Stimulated activated CD8-positive, alpha-beta memory T cell treated with anti-CD3 and anti-CD28 coated beads, Interleukin-12 subunit alpha, Interleukin-12 subunit beta, amount 100 ng/mL, for 1 hour (primary cell): ENCODE data around the gene HOXB5.

ENCODE experiments used
- DNase-seq: peaks from one replicate; pipeline ENCODE4 v3.0.0-alpha.2; 2020; ENCODE audit warnings: low read depth

Gene HOXB5

GRCh38 chr17:48571826-48572417 lies 21.7 kb downstream of the HOXB5 start:
- no peak for DNase-seq

DNA sequence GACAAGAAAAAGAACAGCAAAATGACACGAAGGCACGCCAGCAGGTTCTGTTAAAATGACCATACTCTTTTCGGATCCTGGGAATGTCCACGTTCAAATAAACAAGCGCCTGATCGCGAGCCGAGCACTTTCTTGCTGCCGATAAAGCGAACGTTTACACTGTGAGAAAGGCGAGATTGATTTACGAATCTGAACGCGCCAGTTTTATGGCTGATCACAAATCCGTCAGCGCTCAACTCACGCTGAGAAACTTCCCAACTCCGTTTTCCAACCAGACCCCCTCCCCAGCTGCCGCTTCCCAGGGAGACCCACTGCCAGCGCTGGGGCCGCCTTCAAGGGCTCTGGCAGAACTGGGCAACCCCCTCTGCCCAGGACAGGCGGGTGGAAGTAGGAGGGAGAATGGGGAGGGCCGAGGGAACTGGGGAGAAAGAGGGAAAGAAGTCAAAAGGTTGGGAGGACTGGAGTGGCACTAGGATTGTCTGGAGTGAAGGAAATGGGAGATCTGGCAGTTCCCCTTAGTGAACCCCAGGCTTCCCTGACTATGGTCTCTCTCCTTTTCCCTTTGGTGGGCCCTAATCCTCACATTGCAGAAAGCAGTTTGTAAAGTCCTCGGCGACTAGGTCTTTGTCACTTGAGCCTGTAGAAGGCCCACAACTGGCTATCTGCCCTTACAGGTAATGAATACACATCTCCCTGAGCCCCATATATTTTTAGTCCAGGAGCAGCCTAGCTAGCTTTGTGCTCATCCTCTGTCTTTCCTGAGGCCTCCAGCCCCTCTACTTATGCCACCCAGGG lies 22.4 kb downstream of the HOXB5 start:
- DNase-seq: no peak

DNA sequence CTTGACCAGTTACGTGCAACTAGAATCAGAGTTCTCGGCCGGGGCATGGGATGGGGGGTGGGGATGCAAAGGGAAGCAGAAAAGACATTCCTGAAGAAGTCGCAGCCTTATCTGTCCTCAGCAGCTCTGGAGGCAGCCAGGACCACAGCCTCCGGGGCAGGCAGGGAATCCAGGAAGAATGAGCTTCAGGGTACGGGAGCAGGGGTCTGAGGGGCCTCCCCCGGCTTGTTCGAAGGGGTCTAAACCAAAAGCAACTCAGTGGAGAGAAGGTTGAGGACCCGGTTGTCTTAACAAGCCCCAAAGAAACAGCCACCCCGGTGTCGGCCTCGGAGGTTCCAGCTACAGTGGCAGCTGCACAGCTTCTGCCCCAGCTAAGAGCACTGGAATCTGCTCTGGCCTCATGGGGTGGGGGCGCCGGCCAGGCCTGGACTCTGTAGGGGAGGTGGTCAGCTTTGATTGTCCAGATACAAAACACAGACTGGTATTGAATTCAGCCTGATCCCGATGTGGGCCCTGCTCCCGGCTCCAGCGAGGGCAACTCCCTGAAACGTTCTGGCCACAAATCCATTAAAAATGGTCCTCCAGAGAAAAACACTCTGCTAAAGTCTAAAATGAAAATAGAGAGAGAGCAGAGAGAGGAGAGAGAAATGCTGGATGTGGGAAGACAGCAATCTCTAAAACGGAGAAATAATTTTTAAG lies 23.1 kb downstream of the HOXB5 start:
- DNase-seq: no peak

DNA sequence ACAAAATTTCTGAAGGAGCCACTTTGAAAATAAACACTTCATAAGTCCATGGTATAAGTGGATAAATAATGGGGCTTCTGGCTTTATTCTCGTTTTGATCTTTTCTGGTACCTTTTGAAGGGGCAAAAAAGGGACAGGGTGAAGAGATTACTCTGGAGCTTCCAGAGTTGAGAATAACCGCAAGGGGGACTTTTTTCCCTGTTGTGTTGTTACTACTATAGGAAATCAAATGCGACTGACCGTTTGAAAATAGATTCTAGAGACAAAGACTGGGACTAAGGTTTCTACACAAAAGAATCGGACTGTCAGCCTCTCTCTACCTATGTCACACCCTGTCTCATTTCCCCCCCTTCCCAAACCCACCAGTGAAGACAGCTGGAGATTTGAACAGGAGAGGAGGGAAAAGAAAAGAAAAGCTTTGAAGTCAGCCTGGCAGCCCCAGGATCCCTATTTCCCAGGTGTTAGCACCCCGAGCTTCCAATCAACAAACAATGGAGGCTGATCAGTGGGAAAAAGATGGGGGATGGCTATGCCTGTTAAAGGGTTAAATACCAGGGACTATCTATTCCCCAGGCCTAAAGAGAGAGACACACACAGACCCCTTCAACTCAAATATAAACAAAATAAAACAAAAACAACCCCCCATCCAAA lies 23.8 kb downstream of the HOXB5 start:
- no peak for DNase-seq

DNA sequence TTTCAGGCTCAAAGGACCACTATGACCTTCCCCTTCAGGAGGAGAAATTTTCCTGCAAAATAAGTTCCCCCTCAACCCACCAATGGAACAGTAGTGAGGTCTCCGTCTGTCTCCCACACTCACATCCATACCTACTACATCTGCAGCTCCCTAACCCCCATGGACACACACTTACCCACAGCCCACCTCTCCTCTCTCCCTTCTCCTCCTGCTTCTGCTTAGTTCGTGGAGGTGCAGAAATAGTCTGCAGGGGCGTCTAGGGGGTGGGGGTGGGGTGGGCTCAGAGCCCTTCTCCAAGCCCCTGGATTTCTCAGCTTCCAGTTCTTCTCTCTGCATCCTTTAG lies 24.4 kb downstream of the HOXB5 start:
- no peak for DNase-seq

- DNase-seq: no peak
Observed at GRCh38 chr17:48568499-48569239, 24.9 kb downstream of the HOXB5 start.

DNA sequence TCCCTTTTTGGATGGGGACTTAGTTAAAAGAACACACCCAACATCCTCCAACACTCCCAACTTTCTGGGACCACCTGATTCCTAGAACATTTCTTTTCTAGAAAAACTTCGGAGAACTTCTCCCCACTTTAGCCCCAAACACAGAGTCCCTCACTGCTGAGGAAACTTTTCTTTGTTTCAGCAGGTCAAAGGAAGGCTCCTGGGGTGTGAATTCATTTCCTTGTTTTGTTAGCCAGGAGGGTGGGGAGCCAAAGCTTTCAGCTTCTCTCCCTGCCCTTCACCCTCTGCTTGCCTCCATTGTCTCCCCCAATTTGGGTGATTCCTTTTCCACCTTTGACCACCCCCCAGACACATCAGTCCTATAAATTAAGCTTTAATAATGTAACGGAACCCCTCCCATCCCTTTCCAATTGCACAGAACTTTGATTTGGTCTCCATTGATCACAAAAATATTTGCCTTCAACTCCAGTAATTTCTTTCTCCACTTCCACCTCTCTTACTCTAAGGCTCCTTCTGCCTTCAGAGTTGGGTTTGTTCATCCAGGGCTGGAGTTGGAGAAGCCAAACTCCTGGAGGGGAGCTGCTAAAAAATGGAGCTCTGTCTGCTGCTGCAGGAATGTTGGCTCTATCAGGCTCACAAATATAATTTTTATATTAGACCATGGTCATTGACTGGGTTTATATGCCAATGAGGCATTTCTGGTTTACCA lies 25.8 kb downstream of the HOXB5 start:
- DNase-seq: no peak

DNA sequence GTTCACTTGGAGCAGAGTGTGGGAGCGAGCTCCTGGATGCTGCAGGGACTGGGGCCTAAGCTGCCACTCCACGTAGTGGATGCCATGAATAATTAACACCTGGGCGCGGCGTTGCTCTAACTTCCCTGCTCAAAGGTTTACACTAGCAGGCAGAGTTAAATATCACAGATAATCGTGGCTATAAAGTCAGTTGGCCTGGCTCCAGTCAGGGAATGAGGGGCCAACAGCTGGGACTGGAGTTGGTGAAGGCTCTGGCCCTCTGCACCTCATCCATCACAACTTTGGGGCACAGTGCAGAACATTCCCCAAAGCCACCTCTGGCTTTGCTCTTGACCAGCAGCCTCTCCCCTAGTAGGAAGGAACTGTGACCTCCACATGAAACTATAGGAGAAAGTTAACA lies 26.4 kb downstream of the HOXB5 start:
- no peak for DNase-seq

DNA sequence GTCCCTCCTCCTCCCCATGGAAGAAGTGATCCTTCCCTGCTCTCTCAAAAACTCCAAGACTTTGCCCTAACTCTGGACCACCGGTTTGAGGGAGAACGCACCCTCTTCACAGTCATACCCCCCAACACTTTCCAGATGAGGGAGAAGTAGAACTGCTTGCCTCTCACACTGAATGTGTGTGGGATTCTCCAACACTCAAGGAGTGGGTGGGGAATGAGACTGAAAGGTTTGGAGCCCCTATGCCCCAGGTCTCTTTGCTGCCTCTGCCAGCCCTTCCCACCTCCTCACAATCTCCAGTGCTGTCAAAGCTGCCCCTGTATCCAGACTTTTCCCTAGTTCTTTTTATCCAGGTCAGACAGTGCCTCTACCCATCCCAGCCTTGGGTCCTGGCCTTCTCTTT lies 26.9 kb downstream of the HOXB5 start:
- no peak for DNase-seq

DNA sequence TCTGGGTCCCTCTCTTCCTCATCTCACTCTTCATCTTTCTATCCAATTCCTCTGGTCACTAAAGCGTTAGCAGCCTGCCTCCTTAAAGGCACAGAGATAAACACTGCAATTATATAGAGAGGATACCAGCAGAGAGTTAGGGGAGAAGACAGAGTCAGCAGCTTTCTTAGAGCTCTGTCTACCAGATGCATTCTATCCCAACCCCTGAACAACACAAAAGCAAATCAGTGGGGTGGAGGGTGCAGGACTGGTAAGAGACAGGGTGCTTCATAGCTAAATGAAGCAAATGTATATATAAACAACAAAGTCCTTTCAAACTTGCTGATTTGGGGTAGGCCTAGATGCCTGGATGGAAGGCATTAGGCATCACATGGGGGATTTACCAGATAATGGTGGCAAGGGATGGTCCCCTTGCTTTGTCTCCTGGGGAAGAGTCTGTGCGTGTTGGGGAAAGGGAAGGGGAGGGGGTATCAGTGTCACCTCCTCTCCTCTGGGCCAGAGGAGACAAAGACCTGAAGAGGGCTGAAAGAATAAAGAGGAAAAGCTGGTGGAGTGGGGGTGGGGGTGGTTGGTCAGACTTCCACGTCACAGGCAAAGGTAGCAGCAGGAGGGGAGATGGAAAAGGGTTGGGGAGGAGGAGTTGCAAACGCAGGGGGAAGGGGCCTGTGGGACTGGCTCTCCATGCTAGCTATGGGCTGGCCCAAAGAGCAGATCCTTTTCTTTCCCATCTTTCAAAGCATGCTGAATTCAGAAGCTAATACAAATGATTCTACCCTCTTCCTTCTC lies 27.5 kb downstream of the HOXB5 start:
- no peak for DNase-seq

DNA sequence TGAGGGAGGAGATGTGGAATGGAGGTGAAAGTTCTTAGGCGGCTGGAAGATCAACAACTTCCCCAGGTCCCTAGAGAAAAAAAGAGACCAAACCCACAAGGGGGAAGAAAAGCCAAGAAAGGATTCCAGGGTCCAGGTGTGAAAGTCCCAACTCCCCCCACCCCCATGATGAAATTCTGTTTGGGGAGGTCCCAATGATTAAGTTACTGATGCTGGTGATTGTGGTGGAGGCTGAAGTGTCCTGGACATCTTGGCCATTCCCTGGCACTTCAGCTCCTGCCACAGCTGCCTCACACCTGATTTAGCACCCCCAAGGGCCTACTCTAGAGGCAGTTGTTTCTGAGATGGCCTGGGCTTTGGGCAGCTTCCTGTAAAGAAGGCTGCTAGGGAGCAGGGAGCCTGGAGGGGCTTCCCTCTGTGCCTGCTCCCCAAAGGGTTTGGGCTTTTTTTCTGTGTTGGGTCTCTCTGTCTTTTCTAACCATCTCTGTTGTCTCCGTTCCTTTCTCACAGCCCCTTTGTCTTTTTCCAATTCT lies 28.5 kb downstream of the HOXB5 start:
- DNase-seq: no peak

- no peak for DNase-seq
Observed at GRCh38 chr17:48564188-48565021, 29.2 kb downstream of the HOXB5 start.

GRCh38 chr17:48563867-48564187 lies 29.8 kb downstream of the HOXB5 start:
- no peak for DNase-seq

GRCh38 chr17:48563385-48563838 lies 30.2 kb downstream of the HOXB5 start:
- DNase-seq: no peak

- DNase-seq: no peak
Observed at GRCh38 chr17:48562934-48563333, 30.6 kb downstream of the HOXB5 start.

DNA sequence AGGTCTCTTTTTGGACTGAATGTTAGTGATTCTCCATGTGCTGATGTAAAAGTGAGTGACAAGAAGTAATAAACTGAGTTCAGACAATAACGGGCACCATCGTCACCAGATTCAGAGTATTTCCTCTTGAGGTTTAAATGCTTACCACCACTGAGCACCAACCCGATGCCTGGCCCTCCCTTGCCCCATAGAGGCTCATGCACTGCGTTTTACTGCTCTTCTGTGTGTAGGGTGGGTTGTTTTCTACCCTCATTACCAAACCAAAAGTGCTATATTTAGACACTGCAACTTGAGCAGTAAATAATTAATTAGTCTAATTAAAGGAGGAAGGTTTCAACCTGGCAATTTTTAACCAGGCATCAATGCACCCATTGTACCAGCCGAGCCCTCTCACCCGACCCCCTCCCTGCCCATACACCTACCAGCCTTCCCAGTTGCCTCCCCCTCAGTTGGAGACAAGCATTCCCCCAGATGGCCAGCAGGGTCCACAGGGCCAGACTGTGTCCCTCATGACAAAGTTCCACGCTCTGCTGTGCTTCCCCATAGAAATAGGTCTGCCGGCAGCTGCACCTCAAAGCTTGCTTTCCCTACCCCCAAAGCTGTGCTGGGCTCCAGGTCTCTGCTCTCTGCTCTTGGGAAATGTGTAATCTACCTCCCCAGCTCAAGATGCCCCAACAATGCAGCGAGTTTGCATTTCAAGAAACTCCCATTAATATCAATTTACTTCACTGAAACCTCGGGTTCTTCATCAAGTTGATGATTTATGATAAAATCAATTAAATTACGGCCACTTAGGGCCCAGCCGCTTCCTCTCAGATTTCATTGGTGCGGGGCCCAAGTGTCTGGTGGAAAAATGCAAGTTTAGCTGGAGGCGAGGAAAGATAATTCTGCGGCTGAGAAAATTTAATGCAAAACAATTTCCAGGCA lies 31.4 kb downstream of the HOXB5 start:
- DNase-seq: no peak

GRCh38 chr17:48559840-48560817 lies 33.5 kb downstream of the HOXB5 start:
- DNase-seq: no peak
